HG02678 (cell line): ENCODE measurements around the gene LGMN.
"Not testable (repeated sequence)": the region's sequence is repeated elsewhere in the genome, so short reads cannot be mapped to it uniquely, and the experiment has no call there.

Source experiments
- ATAC-seq: cut with Tn5 transposase; IDR thresholded peaks from one replicate; pipeline ENCODE4 v1.9.1; 2021; ENCODE audit warnings: mild to moderate bottlenecking, moderate library complexity; ENCODE audit not compliant: unreplicated experiment

Gene LGMN

DNA sequence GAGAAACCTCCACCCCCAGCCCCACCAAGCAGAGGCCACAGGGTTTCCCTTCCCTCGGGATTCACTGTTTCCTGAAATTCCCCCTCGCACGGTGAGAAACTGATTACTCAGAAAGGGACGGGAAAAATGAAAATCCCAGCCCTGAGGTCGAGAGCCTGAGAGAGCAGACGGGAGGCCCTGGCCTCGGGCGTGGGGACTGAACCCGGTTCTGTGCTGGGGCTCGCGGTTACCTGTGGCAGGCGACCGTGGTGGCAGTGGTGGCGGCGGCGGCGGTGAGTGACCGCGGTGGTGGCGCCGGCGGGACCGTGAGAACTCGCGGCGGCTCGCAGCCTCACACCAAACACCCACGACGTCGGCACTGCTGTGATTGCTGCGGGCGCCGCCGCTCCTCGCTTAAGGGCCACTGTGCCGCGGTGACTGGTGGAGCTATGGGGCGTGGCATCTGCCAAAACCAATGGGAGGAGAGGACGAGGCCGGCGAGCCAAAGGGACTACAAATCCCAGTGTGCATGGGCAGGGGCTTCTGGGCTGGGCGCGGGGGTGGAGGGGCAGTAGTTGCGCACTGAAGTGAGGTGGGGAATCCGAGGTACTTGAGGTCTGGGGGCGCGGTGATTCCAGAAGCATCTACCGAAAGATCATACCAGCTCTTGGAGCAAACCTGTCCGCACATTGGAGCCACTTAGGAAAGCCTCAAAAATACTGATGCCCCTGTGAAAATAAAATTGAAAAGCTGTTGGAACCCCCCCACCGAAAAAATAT is at the start of gene LGMN:
TSS of gene LGMN (minus strand) at position 369 of the 758 bp plus-strand sequence. CDS start 15,841 bp downstream, outside the sequence.
- peak; percentile 86 for ATAC-seq

DNA sequence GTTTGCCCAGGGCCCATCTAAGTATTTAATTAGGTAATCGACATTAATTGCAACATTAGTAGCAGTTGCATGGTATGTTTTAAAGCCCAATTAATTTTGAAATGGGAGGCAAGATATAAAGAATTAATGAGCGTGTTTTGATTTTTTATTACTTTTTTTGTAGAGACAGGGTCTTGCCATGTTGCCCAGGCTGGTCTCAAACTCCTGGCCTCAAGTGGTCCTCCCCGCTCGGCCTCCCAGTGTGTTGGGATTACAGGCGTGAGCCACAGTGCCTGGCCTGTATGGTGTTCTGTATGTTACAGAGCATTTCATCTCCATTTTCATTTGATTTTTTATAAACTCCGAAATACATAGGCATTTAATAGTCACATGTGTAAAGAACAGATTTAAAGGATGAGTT is 46.5 kb upstream of the LGMN start:
- no peak for ATAC-seq

DNA sequence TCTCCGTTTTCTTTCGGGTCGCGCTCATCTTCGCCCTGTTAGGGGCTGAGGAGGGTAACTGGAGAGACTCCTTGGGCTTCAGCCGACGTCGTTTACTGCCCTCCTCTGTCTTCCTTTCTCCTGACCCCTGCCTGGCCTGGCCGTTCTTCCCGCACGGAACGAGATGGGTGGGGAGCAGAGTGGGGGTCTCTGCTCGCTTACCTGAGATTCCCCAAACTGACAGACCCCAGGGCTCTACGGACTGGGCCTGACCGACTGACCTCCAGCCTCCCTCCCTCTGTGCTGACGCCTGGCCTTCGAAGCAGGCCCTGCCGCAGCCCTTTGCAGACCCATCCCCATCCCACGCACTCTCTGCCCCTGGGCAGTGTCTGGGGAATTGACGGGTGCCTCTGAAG is 46.1 kb upstream of the LGMN start:
- ATAC-seq, result peak; percentile 8

DNA sequence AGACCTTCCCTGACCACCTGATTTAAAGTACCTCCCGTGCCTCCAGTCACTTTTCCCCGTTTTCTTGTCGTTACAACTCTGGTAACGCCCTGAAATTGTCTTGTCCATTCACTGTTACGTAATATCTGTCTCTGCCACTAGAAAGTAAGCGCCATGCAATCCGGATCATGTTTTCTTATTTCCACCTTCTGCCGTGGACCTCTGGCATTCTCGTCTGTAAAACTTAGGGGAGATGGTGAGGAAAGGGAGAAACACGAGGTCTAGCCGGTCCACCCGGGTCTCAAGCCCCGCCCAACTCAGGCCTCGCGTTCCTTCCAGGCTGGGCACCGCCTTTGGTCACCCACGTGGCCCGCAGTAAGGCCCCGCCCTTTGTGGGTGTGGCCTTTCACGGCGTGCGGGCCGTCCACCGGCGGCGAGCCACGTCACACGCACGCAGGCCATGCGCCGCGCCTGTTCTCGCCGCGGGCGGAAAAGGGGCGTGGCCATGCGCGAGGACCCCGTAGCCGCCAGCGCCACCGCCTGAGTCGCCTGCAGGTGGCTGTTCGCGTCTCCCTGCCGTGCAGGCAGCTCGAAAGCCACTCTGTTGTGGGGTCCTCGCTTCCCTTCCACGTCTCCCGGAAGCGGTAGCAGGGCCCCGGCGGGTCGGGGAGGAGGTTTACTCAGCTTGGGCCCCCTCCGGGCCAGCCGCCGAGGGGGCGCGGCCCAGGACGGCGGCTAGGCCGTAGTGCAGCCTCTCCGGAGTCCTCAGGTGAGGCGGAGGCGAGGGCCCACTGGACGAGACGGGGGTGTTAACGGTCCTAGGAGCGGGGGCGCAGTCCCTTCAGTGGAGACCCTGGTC is 45.5 kb upstream of the LGMN start, which contains the start of gene GOLGA5:
TSS of gene GOLGA5 (plus strand) at position 597 of the 838 bp plus-strand sequence. CDS start 3,133 bp downstream, outside the sequence.
- ATAC-seq, result peak; percentile 97

DNA sequence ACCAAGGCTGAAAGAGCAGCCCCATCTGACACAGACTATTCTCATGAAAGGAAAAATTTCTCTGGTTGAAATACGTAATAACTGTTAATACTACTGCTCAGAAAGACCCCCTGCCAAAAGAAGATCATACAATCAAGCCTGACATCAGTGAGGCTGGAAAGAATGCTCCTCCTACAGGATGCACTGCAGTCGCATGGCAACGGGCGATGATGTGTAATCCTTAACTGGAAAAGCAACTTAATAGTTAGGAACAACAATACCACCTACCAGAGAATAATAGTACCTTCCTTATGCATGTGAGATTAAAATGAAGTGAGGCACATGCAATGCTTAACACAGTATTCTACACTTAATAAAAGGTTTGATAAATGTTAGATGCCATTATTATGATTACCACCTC is 44.5 kb upstream of the LGMN start:
- no peak for ATAC-seq

DNA sequence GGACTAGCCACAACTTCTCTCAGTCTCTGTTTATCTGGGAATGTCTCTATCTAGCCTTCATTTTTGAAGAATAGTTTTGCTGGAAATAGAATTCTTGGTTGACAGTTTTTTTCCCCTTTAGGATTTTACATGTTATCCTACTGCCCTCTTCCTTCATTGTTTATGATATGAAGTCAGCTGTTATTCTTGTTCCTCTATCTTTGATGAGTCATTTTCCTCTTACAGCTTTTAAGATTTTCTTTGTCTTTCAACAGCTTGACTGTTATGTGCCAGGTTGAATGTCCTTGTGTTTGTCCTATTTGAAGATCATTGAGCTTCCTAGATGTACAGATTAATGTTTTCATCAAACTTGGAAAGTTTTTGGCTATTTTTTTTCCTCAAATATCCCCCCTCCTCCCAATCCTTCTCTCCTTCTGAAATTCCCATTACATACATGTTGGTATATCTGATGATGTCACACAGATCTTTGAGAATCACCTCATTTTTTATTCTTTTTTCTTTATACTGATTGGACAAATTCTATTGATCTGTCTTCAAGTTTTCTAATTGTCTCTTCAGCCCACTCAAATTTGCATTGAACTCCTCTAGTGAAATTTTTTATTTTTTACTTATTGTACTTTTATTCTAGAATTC is 41.1 kb upstream of the LGMN start:
- no peak for ATAC-seq

DNA sequence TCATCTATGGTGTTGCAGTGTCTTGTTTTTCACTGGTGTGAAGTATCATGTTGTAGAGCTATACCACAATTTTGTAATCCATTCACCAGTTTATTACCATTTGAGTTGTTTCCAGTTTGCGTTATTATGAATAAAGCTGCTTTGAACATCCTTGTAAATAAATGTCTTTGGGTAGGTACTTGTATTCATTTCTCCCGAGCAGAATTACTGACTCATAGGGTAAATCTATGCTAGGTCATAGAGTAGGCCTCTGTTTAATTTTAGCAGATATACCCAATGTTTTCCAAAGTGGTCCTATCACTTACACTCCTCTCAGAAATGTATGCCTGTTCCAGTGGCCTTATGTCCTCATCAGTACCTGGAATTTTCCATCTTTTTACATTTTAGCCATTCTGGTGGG is 39.1 kb upstream of the LGMN start:
- ATAC-seq, result no peak

DNA sequence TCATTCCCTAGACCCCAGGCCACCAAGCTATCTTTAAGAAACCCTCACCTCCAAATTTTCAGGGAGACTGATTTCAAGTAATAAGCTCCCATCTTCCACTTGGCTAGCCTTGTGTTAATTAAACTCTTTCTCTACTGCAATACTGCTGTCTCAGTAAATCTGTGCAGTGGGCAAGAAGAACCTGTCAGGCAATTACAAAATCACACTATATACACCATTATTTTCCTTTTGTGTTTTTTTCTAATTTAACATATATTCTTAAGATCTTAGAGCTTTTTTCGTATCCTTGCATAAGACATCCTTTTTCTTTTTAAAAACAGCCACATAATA is 38.0 kb upstream of the LGMN start:
- no peak for ATAC-seq

DNA sequence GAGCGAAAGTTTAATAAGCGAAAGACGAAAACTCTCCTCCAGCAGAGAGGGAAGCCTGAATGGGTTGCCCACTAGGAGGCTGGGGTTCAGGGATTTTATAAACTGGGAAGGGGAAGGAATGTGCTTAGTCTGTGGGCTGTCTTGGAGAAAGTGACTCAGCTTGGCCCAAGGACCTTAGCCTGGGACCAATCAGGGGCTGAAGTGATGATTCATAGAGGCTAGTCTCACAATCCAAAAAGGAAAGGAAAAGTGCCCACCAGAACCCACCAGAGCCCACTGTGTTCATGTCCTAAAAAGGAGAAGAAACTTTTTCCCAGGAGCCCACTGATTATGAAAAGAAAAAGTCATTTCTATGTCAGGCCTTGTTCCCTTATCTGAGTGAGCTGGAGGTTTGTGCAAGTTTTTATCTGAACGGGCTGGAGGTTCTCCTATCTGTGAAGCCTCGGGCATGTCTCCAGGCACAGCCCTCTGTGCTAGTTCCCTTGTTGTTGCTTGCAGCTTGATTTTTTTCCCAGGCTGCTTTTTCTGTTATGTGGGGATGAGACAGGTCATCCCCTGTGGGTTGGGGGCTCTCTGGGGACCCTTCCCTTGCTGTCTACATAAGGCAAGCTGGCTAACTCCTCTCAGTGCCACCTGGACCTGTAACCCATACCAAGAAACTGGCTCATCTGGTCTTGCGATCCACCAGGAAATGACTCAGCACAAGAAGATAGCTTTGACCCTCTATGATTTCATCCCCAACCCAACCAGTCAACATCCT is 37.4 kb upstream of the LGMN start:
- no peak for ATAC-seq

DNA sequence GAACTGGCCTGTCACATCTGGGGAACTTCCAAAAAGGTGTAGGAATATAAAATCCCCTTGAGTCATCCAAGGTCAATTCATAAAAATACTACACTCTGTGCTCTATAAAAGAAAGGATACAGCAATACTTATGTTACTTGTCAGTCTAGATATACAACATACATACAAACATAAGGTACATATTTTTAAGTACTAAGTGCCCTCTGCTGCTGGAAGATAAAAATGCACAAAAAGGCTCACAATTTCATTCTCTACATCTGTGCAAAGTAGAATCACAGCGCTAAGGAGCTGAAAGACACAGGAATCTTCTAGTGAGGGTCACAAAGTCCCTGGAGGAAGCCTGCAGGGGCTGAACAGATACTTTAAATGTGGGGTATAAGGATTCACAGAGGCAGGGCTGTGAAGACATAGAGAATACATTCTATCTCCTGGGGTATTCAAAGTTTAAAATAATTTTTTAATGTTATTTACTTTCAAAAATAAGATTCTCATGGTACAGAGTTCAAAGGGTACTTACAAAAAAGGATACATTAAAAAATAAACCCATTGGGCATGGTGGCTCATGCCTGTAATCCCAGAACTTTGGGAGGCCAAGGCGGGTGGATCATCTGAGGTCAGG is 35.5 kb upstream of the LGMN start:
- ATAC-seq, result no peak

DNA sequence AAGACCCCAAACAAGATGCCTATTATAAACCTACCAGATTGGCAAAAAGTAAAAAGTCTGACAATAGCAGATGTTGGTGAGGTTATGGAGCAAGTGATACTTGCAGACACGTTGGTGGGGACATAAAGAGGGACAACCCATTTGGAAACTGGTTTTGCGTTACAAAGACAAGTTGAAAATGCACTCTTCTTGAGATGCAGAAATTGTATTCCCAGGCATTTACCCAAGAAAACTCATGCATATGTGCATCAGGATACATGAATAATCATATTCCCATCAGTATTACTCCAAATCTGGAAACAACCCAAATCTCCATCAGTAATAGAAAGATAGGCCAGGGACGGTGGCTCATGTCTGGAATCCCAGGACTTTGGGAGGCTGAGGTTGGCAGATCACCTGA is 32.9 kb upstream of the LGMN start:
- no peak for ATAC-seq

DNA sequence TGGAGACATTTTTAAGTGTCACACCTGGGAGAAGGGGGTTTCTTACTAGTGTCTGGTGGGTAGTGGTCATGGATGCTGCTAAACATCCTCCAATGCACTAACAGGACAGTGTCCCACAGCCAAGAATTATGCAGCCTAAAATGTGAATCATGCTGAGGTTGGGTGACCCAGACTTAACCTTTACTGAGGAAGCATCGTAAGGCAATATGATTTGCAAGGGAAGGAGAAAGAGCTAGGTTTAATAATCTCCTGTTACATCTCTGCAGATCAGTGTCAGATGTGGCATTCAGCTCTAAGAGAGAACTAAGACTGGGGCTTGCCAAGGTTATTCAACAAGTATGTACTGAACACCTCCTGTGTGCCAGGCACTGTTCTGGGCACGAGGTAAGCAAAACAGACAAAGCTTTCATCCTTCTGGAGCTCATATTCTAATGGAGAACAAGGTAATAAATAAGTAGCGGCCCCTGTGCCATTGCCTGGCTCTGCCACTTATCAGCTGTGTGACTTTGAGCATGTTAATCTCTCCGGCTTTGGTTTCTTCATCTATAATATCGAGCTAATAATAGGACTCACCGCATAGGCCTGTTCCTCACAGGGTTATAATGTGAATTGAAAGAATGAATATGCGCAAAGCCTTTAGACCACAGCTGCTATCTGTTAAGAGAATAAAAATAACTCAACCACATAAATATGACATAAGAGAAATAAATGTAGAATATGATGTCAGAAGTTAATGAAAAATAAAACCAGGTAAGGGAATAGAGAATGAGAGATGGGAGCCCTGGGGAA is 32.2 kb upstream of the LGMN start:
- no peak for ATAC-seq

DNA sequence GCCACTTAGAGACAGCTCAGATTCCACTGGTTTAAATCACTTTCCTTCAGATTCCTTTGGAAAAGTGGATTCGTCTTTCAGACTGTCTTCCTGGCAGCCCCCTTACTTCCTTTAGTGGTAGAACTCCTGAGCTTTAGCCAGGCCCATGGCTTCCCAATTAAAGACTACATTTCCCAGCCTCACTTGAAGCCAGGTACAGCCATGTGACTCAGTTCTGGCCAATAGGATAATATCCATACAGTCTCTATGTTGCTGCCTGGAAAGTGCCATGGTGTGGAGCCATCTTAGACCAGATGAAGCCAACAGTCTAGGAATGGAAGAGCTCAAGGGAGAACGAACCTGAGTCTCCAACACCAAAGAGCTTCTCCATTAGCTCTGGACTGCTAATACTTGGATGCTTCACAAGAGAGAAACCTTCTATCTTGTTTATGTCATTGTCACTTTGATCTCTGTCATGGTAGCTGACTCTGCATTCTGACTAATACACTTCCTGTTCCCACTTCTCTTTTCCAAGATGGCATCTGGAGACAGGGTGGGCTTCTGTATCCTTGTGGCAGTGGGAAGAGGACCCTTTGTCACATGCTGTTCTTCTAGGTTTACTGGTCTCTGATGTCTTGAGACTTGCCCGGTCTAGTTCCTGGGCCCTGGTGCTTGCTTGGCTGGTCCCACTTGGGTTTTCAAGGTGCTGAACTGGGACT is 30.6 kb upstream of the LGMN start:
- ATAC-seq, result not testable (repeated sequence)

DNA sequence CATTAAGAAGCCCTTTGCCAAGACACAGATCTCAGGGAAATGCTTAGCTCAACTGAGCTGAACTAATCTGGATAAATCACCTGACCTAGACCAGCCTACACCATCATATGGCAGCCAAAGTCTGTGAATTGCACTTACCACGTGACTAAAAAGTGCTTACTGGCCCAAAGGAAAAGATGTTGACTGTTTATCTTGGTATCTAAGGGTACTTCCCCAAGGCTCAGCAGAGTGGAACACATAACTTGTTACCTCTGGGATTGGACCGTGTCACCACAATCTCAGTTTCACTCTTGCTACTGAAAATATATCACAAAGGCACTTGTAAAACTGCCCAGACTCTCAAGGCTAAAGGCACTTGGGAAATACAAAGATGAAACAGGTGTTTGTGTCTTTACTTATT is 26.9 kb upstream of the LGMN start:
- ATAC-seq, result peak; percentile 94

DNA sequence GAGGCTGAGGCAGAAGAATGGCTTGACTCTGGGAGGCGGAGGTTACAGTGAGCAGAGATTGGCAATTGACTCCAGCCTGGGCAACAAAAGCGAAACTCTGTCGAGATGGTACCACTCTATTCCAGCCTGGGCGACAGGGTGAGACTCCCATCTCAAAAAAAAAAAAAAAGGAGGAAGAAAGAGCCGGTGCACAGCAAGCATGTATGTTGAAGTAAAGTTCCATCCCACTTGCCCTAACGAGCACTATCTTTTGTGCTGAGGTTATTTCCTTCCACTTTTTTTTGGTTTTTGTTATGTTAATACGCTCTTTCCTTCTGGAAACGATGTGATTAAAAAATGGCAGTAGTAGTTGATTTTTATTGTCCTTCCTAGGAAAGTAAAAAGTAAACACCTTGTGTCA is 26.1 kb upstream of the LGMN start:
- ATAC-seq, result no peak

DNA sequence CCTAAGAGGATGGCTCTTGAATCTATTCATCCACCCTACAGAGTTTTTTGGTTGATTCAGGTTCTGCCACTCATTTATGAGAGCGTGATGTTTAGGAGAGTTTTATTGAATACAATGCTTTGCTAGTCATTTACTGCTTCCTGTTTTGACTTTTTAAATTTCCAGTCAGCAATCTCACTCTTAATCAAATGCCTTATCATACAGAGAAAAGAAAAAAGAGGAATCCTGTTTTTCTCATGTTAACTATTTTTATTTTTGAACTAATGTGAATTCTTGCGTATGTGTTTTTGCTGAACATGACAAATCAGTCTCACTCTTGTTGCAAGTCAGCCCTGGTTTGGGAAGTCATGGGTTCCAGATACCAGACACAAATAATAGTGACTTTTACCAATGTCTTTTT is 22.1 kb upstream of the LGMN start:
- no peak for ATAC-seq

DNA sequence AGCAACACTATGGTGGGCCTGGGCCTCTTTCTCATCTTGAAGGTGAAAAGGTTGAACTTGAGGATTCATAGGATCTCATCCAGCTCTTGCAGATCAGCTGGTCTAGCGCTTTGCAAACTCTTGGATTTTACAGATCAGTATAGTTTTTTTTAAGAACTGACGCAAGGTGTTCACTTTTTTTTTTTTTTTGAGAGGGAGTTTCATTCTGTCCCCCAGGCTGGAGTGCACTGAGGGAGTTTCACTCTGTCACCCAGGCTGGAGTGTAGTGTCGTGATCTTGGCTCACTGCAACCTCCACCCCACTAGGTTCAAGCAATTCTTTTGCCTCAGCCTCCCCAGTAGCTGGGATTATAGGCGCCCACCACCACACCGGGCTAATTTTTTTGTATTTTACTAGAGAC is 20.4 kb upstream of the LGMN start:
- peak; percentile 1 for ATAC-seq

DNA sequence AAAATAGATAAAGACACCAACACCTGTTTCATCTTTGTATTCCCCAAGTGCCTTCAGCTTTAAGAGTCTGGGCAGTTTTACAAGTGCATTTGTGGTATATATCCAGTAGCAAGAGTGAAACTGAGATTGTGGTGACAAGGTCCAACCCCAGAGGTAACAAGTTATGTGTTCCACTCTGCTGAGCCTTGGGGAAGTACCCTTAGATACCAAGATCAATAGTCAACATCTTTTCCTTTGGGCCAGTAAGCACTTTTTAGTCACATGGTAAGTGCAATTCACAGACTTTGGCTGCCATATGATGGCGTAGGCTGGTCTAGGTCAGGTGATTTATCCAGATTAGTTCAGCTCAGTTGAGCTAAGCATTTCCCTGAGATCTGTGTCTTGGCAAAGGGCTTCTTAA is 19.8 kb upstream of the LGMN start:
- peak; percentile 96 for ATAC-seq
